Measurements from ENCODE around the gene TLE7. TPM values are rescaled to one million over a fixed set of nuclear protein-coding genes. Genes with fewer than 3 reads are reported as not detected.

TLE7 gene
- total RNA-seq, 1 donor from 2014 or later, result not detected

GRCh38 chr16:71449020-71449419, 7.2 kb upstream of the TLE7 start:
- no peak for DNase-seq (ENCODE audit: low spot score)
- no peak for ATAC-seq

- ATAC-seq (no peak), DNase-seq (ENCODE audit: low spot score) (no peak)
Measured at GRCh38 chr16:71448274-71448866, 6.5 kb upstream of the TLE7 start.

- ATAC-seq (no peak), DNase-seq (ENCODE audit: low spot score) (no peak)
Measured at GRCh38 chr16:71443714-71444113, 1.9 kb upstream of the TLE7 start.

DNA sequence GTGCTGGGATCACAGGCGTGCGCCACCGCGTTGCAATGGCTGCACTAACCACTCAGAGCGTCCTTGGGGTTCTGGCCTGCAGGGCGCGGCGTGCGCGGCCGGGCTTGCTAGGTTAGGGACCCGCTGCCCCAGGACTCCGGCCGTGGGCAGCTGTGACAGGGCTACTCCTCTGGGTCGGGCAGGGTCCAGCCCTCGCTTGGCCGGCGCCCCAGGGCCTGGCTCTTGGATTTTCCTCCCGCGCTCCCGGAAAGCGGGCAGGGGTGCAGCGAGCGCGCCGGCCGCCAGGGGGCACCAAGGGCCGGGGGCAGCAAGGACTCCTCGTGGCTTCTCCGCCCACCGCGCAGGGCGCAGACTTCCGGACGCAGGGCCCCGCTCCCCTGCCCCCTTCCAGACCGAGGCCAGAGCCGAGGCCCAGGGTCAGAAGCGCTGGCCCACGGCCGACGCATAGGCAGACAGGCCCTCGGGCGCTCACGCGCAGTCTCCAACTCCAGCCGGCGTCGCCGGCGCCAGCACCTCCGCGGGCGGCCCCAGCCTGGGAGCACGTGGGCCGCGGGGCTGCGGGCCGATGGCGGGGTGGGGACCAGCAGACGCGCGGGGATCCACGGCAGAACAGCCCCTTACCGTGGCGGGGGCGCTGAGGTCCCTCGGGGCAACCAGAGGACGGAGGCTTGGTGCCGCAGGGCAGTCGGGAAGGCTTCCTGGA, 355 bp downstream of the TLE7 start:
- DNase-seq (ENCODE audit: low spot score) (no peak), ATAC-seq (no peak)

- ATAC-seq (no peak), DNase-seq (ENCODE audit: low spot score) (no peak)
Measured at GRCh38 chr16:71440669-71441347, 1.0 kb downstream of the TLE7 start.

- ATAC-seq (no peak), DNase-seq (ENCODE audit: low spot score) (no peak)
Measured at GRCh38 chr16:71439523-71439922, 2.3 kb downstream of the TLE7 start.

DNA sequence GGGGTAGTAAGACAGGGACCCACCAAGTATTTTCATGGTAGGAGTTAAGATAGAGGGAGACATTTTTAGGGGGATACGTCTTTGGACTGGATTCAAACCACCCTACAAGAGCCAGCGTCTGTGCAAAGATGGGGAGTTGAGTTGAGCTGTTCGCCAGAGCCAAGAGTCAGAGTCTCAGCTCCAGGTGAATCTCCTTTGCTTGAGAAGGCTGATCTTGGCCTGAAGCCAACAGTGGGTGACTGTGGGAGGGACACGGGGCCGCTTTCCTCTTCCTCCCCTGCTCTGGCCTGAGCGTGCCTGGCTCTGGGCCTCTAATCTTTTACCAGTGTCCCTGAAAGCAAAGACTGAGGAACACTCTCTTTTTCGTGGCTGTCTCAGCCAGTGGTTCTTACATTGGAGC, 5.4 kb downstream of the TLE7 start:
- ATAC-seq (no peak), DNase-seq (ENCODE audit: low spot score) (no peak)

- no peak for DNase-seq (ENCODE audit: low spot score)
- ATAC-seq, result no peak
Measured at GRCh38 chr16:71432906-71433305, 8.9 kb downstream of the TLE7 start.

GRCh38 chr16:71431991-71432390, 9.9 kb downstream of the TLE7 start:
- ATAC-seq (no peak), DNase-seq (ENCODE audit: low spot score) (no peak)

GRCh38 chr16:71431176-71431575, 10.7 kb downstream of the TLE7 start:
- no peak for DNase-seq (ENCODE audit: low spot score)
- no peak for ATAC-seq

DNA sequence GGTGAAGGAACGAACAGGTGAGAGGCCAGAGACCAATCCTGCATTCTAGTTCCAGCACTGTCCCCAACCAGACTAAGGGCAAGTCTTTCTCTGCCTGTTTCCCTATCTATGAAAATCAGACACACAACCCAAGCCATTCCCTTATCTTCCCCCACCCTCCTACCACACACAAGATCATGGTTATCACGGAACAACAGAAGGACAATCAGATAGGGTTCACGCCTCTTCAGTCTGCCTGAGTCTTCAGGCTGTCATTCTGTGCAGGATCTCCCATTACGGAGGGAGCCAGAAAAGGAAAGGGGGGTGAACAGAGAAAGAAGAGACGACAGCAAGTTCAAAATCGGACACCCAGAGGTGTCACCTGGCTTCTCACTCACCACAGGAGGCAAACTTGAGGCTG, 11.1 kb downstream of the TLE7 start:
- ATAC-seq (no peak), DNase-seq (ENCODE audit: low spot score) (no peak)

DNA sequence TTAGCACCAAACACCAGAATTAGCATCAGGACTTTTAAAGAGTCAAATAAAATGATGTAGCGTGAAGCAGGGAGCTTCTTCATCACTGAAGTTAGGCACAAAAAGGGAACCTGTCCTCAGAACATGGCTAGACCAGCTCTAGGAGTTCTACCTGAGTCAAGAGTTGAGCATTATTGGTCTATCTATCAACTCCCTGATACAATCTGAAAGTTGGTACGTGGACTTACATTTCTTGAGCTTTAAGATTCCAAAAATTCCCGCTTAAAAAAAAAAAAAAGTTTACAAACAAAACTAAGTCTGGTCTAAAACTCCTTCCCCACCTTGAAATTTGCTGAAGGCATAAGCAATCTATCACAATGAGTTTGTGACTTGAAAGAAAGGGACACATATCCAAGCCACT, 12.3 kb downstream of the TLE7 start:
- ATAC-seq (no peak), DNase-seq (ENCODE audit: low spot score) (no peak)

GRCh38 chr16:71428883-71429282, 13.0 kb downstream of the TLE7 start:
- no peak for ATAC-seq
- no peak for DNase-seq (ENCODE audit: low spot score)

- ATAC-seq (no peak), DNase-seq (ENCODE audit: low spot score) (no peak)
Measured at GRCh38 chr16:71428385-71428784, 13.5 kb downstream of the TLE7 start.

- ATAC-seq (no peak), DNase-seq (ENCODE audit: low spot score) (no peak)
Measured at GRCh38 chr16:71426880-71427615, 14.8 kb downstream of the TLE7 start.

DNA sequence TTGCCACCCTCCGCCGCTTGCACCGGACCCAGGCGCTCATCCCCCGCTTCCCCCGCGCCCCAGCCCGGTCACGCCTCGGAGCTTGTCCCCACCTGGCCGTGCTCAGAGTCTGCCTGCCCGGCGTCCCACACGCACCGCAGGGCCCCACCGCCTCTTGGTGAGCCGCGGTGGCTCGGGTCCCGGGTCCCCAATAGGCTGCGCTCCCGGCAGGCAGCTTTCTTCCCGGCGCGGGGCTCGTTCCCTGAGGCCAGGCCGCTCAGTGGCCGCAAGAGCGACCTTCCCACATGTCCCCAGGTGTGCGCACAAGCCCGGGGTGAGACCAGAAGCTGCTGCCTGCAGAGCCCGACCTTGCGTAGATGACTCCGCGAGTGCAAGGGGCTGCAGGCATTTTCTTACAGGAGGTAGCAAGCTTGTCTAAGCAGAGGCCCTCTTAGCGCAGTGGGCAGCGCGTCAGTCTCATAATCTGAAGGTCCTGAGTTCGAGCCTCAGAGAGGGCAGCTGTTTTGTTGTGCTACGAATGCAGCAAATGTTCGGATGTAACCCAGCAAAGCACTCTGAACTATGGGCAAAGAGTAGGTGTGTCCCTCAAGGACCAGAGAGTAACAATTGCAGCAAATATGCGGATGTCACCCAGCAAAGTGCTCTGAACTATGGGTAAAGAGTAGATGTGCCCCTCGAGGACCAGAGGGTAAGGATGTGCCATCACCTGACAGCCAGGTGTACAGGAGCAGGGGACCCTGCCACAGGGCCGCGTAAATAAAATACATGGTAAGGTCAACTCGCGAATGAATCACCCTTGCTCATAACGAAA, 15.6 kb downstream of the TLE7 start:
- DNase-seq (ENCODE audit: low spot score) (no peak), ATAC-seq (no peak)

- ATAC-seq, result no peak
- DNase-seq (ENCODE audit: low spot score), result no peak
Measured at GRCh38 chr16:71425746-71426068, 16.1 kb downstream of the TLE7 start.

- ATAC-seq (no peak), DNase-seq (ENCODE audit: low spot score) (no peak)
Measured at GRCh38 chr16:71424626-71425025, 17.2 kb downstream of the TLE7 start.

DNA sequence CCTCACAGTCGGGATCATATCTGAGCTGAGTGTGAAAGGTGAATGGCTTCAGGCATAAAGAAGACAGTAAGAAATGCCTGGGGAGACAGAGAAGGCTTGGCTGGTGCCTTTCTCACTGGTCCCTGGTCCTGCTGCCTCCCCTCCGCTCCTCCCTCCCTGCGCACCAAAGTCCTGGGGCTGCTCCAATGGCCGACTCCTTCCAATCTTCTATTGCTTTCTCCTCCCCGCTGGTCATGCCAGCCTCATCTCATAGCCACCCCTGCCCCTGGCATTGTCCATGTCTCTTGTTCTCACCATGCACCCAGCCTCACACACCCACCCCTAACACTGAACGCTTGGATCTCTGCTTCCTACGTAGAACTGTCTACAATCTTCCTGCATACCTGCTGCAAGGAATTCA, 18.0 kb downstream of the TLE7 start:
- DNase-seq (ENCODE audit: low spot score), result no peak

DNA sequence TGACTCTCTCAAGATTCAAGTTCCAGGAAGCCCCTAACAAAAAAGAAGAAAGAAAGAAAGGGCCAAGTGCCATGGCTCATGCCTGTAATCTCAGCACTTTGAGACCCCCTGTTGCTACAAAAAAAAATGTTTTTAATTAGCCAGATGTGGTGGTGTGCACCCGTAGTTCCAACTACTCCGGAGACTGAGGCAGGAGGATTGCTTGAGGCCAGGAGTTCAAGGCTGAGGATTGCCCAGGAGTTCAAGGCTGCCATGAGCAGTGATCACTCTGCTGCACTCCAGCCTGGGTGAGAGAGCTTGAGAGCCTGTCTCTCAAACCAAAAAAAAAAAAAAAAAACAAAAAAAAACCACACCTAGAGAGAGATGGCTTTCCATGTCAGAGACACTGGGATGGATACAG, 18.8 kb downstream of the TLE7 start:
- no peak for DNase-seq (ENCODE audit: low spot score)
- ATAC-seq, result no peak

More for the DNA sequence above, 18.0 kb downstream of the TLE7 start:
- no peak for ATAC-seq

DNA sequence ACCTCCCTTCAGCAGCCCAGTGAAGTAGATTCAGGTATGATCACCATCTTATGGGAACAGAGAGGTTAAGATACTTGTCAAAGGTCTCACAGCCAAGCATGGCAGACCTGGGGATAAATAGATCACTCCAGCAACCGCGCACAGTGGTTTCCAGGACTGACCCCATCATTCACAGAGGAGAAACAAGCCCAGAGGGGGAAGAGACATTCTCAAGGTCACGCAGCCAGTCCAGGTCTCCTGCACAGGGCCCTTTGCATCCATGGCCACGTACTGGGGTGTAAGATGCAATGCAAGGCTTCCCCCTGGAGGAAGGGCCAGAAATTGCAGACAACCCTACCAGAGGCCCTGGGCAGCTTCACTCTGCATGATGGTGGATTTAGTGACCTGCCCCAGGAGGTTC, 19.9 kb downstream of the TLE7 start:
- DNase-seq (ENCODE audit: low spot score), result no peak
- peak; percentile 80 for ATAC-seq

Data from left lobe of liver (tissue), 2 donors.